ENCODE results near the gene SLC25A44. TPM values are rescaled to one million over a fixed set of nuclear protein-coding genes. Genes with fewer than 3 reads are reported as not detected.

SLC25A44 gene
- total RNA-seq, 1 donor: 18.6 TPM

- DNase-seq (ENCODE audit: low read depth): peak; percentile 30
- peak overlapping the region; percentile 100 for H3K4me3 ChIP-seq (ENCODE audit: low read depth, low read length)
- TF ChIP-seq, protein P1, sequence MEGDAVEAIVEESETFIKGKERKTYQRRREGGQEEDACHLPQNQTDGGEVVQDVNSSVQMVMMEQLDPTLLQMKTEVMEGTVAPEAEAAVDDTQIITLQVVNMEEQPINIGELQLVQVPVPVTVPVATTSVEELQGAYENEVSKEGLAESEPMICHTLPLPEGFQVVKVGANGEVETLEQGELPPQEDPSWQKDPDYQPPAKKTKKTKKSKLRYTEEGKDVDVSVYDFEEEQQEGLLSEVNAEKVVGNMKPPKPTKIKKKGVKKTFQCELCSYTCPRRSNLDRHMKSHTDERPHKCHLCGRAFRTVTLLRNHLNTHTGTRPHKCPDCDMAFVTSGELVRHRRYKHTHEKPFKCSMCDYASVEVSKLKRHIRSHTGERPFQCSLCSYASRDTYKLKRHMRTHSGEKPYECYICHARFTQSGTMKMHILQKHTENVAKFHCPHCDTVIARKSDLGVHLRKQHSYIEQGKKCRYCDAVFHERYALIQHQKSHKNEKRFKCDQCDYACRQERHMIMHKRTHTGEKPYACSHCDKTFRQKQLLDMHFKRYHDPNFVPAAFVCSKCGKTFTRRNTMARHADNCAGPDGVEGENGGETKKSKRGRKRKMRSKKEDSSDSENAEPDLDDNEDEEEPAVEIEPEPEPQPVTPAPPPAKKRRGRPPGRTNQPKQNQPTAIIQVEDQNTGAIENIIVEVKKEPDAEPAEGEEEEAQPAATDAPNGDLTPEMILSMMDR (IDR thresholded peaks at IDR 0.05; ENCODE audit: insufficient read depth, low read depth, low read length): no peak
These were observed 372 bp downstream of the SLC25A44 start for GRCh38 chr1:156194300-156194652.

GRCh38 chr1:156195853-156196252, 1.9 kb downstream of the SLC25A44 start:
- TF ChIP-seq, protein P1 (IDR thresholded peaks at IDR 0.05; ENCODE audit: insufficient read depth, low read depth, low read length): no peak
- DNase-seq (ENCODE audit: low read depth): no peak
- H3K4me3 ChIP-seq (ENCODE audit: low read depth, low read length): no peak overlapping the region

- no peak overlapping the region for H3K4me3 ChIP-seq (ENCODE audit: low read depth, low read length)
- TF ChIP-seq, protein P1 (IDR thresholded peaks at IDR 0.05; ENCODE audit: insufficient read depth, low read depth, low read length): no peak
- DNase-seq (ENCODE audit: low read depth): no peak
These were observed 2.5 kb downstream of the SLC25A44 start for GRCh38 chr1:156196445-156196844.

- TF ChIP-seq, protein P1 (IDR thresholded peaks at IDR 0.05; ENCODE audit: insufficient read depth, low read depth, low read length): no peak
These were observed 5.0 kb downstream of the SLC25A44 start for GRCh38 chr1:156198831-156199349.

DNA sequence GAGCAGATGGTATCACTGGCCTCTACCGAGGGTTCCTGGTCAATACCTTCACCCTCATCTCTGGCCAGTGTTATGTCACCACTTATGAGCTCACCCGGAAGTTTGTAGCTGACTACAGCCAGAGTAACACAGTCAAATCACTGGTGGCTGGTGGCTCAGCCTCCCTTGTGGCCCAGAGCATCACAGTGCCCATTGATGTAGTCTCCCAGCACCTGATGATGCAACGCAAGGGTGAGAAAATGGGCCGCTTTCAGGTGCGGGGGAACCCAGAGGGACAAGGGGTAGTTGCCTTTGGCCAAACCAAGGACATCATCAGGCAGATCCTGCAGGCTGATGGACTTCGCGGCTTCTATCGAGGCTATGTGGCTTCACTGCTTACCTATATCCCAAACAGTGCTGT, 6.1 kb downstream of the SLC25A44 start:
- DNase-seq (ENCODE audit: low read depth): no peak
- TF ChIP-seq, protein P1 (IDR thresholded peaks at IDR 0.05; ENCODE audit: insufficient read depth, low read depth, low read length): no peak
- no peak overlapping the region for H3K4me3 ChIP-seq (ENCODE audit: low read depth, low read length)

More at GRCh38 chr1:156198831-156199349, 5.0 kb downstream of the SLC25A44 start:
- DNase-seq (ENCODE audit: low read depth): no peak
- H3K4me3 ChIP-seq (ENCODE audit: low read depth, low read length): no peak overlapping the region

- H3K4me3 ChIP-seq (ENCODE audit: low read depth, low read length): no peak overlapping the region
- peak; percentile 57 for DNase-seq (ENCODE audit: low read depth)
- TF ChIP-seq, protein P1 (IDR thresholded peaks at IDR 0.05; ENCODE audit: insufficient read depth, low read depth, low read length): no peak
These were observed 9.4 kb downstream of the SLC25A44 start for GRCh38 chr1:156203331-156203730.

- no peak overlapping the region for H3K4me3 ChIP-seq (ENCODE audit: low read depth, low read length)
- no peak for DNase-seq (ENCODE audit: low read depth)
- TF ChIP-seq, protein P1 (IDR thresholded peaks at IDR 0.05; ENCODE audit: insufficient read depth, low read depth, low read length): no peak
These were observed 10.8 kb downstream of the SLC25A44 start for GRCh38 chr1:156204686-156205085.

Measured in fibroblast of villous mesenchyme (primary cell).